ENCODE data around the gene NINJ1. TPM values are rescaled to one million over a fixed set of nuclear protein-coding genes. Genes with fewer than 3 reads are reported as not detected.

Gene NINJ1
- total and polyA plus RNA-seq, 2 donors (not counting 1 experiment from before 2014, with no cell fraction given) = 8.3 to 13.2 TPM

DNA sequence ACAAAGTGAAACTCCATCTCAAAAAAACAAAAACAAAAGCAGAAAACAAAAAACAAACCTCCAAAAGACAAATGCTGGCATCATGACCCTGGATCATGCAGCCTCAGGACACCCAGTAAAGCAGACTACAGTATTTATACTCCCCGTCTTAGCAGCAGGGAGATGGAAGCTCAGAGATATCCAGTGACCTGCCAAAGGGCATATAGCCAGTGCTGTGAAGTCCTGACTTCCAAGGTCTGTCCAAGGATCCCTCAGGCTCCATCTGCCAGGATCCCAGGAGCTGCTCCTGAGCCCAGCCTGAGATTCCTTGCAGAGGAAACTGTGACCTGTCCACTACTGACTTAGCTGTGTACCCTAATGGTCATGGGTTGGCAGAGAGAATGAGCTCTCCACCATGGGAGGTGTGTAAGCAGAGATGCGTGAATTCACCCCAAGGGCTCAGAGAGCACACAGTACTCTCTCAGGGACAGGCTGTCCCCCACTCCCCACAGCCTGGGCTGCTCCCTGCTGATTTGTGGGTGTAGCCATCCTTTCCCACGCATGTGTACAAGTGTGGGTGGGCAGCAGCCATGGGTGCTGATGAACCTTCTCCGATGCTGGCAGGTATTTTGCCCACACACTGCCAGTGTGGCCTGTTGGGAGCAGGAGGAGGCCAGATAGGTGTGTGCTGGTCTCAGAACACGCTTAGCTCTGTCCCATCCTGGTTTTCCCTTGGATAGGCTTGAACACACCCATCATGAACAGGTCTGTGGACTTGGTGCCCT is 47.8 kb upstream of the NINJ1 start:
- Mint-ChIP-seq H3K27me3 (peaks cover 44% of the 10 kb centered on the region), H3K27ac (no peak overlapping the region), H3K9me3 (ENCODE audit: insufficient read depth) (no peaks in the 10 kb centered on the region), H3K4me1 (peaks cover 12% of the 10 kb centered on the region), H3K4me3 (no peak overlapping the region)
- H3K79me2 ChIP-seq (ENCODE audit: control insufficient read depth, insufficient read depth, low read length) = no peaks in the 10 kb centered on the region
- no peaks in the 10 kb centered on the region for H3K36me3 ChIP-seq (replicated peaks in 1 of 2; ENCODE audit: control extremely low read depth in 1 of 2, control insufficient read depth in 1 of 2, extremely low read depth in 1 of 2, insufficient read depth in 2 of 2, low read length in 1 of 2)
- H4K20me1 ChIP-seq (ENCODE audit: control insufficient read depth, insufficient read depth, low read length, poor library complexity, severe bottlenecking) = no peaks in the 10 kb centered on the region
- H3K27me3 ChIP-seq (replicated peaks in 1 of 4; ENCODE audit: control extremely low read depth in 1 of 4, control insufficient read depth in 3 of 4, insufficient read depth in 4 of 4, low read length in 3 of 4) = peaks cover 0 to 33% (median 24%) of the 10 kb centered on the region in 4 experiments
- POLR2A ChIA-PET = no interaction called here
- no peak overlapping the region for H3K4me3 ChIP-seq (ENCODE audit: control extremely low read depth in 1 of 5, extremely low read depth in 1 of 5, insufficient read depth in 1 of 5, low read depth in 2 of 5, low read length in 4 of 5)
- H3K4me1 ChIP-seq (ENCODE audit: control insufficient read depth in 2 of 2, insufficient read depth in 2 of 2, low read length in 2 of 2) = peaks cover 13 to 20% of the 10 kb centered on the region in 2 donors
- H3K4me2 ChIP-seq (replicated peaks; ENCODE audit: low read depth, low read length, poor library complexity, severe bottlenecking) = no peak overlapping the region
- DNase-seq (no peak), ATAC-seq (ENCODE audit: low read depth) (no peak)
- no peak overlapping the region for H3K27ac ChIP-seq (ENCODE audit: low read length in 2 of 2)
- intact Hi-C loops (cut with micrococcal nuclease) = no loop called here
- TF ChIP-seq, protein P1, sequence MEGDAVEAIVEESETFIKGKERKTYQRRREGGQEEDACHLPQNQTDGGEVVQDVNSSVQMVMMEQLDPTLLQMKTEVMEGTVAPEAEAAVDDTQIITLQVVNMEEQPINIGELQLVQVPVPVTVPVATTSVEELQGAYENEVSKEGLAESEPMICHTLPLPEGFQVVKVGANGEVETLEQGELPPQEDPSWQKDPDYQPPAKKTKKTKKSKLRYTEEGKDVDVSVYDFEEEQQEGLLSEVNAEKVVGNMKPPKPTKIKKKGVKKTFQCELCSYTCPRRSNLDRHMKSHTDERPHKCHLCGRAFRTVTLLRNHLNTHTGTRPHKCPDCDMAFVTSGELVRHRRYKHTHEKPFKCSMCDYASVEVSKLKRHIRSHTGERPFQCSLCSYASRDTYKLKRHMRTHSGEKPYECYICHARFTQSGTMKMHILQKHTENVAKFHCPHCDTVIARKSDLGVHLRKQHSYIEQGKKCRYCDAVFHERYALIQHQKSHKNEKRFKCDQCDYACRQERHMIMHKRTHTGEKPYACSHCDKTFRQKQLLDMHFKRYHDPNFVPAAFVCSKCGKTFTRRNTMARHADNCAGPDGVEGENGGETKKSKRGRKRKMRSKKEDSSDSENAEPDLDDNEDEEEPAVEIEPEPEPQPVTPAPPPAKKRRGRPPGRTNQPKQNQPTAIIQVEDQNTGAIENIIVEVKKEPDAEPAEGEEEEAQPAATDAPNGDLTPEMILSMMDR (IDR thresholded peaks at IDR 0.05) = no peak
- no peak for TF ChIP-seq EZH2 (IDR thresholded peaks at IDR 0.05; ENCODE audit: borderline replicate concordance, insufficient read depth, low read depth, low read length, poor library complexity, severe bottlenecking)
- peaks cover 0 to 13% (median 0%) of the 10 kb centered on the region in 3 donors for H3K9me3 ChIP-seq (ENCODE audit: control extremely low read depth in 1 of 3, control insufficient read depth in 2 of 3, insufficient read depth in 1 of 3, low read length in 2 of 3)
- WGBS (ENCODE audit: insufficient coverage) = 94% methylated on average over 3 of the region's 5 CpGs
- H3K9ac ChIP-seq (ENCODE audit: low read length) = no peak overlapping the region
- H2AFZ ChIP-seq (ENCODE audit: insufficient read depth, low read depth, low read length, poor library complexity, severe bottlenecking) = no peak overlapping the region
- CTCF ChIA-PET = no interaction called here

DNA sequence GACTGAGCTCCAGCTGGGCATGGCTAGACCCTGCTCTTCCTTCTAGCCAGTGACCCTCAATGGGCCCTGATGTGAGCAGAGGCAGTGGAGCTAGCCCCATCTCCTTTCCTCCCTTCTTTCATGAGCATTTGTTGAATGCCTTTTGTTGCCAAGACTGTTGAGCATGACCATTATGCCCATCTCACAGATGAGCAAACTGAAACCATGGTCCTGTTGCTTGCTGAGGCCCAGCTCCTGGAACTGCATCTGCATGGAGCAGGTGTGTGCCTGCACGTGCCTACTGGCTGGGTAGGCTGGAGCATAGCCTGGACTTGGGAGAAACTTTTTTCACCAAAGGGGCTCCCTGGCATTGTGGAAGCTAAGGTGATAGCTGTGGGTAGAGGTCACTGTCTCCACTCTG is 46.9 kb upstream of the NINJ1 start:
- POLR2A ChIA-PET = no interaction called here
- WGBS (ENCODE audit: insufficient coverage) = 89% methylated on average over 1 of the region's 1 CpG

More for the DNA sequence above, 46.9 kb upstream of the NINJ1 start:
- Histone ChIP-seq H3K9me3 (ENCODE audit: control extremely low read depth in 1 of 3, control insufficient read depth in 2 of 3, insufficient read depth in 1 of 3, low read length in 2 of 3) (peaks cover 0 to 13% (median 0%) of the 10 kb centered on the region in 3 donors), H3K9ac (ENCODE audit: low read length) (no peak overlapping the region), H3K36me3 (replicated peaks in 1 of 2; ENCODE audit: control extremely low read depth in 1 of 2, control insufficient read depth in 1 of 2, extremely low read depth in 1 of 2, insufficient read depth in 2 of 2, low read length in 1 of 2) (no peaks in the 10 kb centered on the region), H3K4me3 (ENCODE audit: control extremely low read depth in 1 of 5, extremely low read depth in 1 of 5, insufficient read depth in 1 of 5, low read depth in 2 of 5, low read length in 4 of 5) (no peak overlapping the region), H4K20me1 (ENCODE audit: control insufficient read depth, insufficient read depth, low read length, poor library complexity, severe bottlenecking) (no peaks in the 10 kb centered on the region), H3K27ac (ENCODE audit: low read length in 2 of 2) (no peak overlapping the region), H3K27me3 (replicated peaks in 1 of 4; ENCODE audit: control extremely low read depth in 1 of 4, control insufficient read depth in 3 of 4, insufficient read depth in 4 of 4, low read length in 3 of 4) (peaks cover 0 to 32% (median 24%) of the 10 kb centered on the region in 4 experiments), H2AFZ (ENCODE audit: insufficient read depth, low read depth, low read length, poor library complexity, severe bottlenecking) (no peak overlapping the region), H3K79me2 (ENCODE audit: control insufficient read depth, insufficient read depth, low read length) (no peaks in the 10 kb centered on the region), H3K4me1 (ENCODE audit: control insufficient read depth in 2 of 2, insufficient read depth in 2 of 2, low read length in 2 of 2) (peaks cover 13 to 20% of the 10 kb centered on the region in 2 donors), H3K4me2 (replicated peaks; ENCODE audit: low read depth, low read length, poor library complexity, severe bottlenecking) (no peak overlapping the region)
- ATAC-seq (ENCODE audit: low read depth) (no peak), DNase-seq (no peak)
- TF ChIP-seq, protein P1 (IDR thresholded peaks at IDR 0.05) = no peak
- no peak for TF ChIP-seq EZH2 (IDR thresholded peaks at IDR 0.05; ENCODE audit: borderline replicate concordance, insufficient read depth, low read depth, low read length, poor library complexity, severe bottlenecking)
- H3K9me3 Mint-ChIP-seq (ENCODE audit: insufficient read depth) = no peaks in the 10 kb centered on the region
- intact Hi-C loops (cut with micrococcal nuclease) = no loop called here
- H3K4me3 Mint-ChIP-seq = no peak overlapping the region
- CTCF ChIA-PET = no interaction called here
- no peak overlapping the region for H3K27ac Mint-ChIP-seq
- peaks cover 12% of the 10 kb centered on the region for H3K4me1 Mint-ChIP-seq
- peaks cover 39% of the 10 kb centered on the region for H3K27me3 Mint-ChIP-seq
